Astrocyte of the spinal cord (primary cell): Measurements from ENCODE around the gene ITGB1BP2.
"Not testable (repeated sequence)": the region's sequence is repeated elsewhere in the genome, so short reads cannot be mapped to it uniquely, and the experiment has no call there.

Experiments used
- DNase-seq: peaks from one replicate; pipeline ENCODE4 v3.0.0; 2011; ENCODE audit warnings: low read depth, low spot score
- H3K4me3 ChIP-seq: 2 replicates; pipeline ENCODE4 v1.5.1; 2011; ENCODE audit warnings: low read depth, mild to moderate bottlenecking, low read length, moderate library complexity
- in situ Hi-C: cut with HindIII; loops from 2 replicates; pipeline ENCODE4 v1.10.0; 2017; ENCODE audit warnings: low sequenced_read_pairs
- TF ChIP-seq, protein P1 (sequence below): IDR thresholded peaks from 2 replicates; pipeline ENCODE4 v1.5.1; 2012; ENCODE audit warnings: low read depth, mild to moderate bottlenecking, low read length, inconsistent platforms

ITGB1BP2 gene

DNA sequence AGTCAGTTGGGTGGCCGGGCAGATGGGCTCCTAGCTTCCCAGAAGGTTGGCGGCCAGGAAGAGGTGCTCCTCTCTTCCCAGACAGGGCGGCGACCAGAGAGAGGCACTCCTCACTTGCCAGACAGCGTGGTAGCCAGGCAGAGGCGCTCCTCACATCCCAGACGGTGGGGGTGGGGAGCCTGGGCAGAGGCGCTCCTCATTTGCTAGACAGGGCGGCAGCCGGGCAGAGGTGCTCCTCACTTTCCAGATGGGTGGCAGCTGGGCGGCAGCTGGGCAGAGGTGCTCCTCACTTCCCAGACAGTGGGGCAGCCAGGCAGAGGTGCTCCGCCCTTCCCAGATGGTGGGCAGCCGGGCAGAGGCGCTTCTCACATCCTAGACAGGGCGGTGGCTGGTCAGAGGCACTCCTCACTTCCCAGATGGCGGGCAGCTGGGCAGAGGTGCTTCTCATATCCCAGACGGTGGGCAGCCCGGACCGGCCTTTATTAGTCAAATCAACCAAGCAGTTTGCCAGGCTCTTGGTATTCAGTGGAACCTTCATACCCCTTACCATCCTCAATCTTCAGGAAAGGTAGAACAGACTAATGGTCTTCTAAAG is 31.7 kb upstream of the ITGB1BP2 start:
- no peak for DNase-seq
- H3K4me3 ChIP-seq: no peak overlapping the region
- TF ChIP-seq, protein P1, sequence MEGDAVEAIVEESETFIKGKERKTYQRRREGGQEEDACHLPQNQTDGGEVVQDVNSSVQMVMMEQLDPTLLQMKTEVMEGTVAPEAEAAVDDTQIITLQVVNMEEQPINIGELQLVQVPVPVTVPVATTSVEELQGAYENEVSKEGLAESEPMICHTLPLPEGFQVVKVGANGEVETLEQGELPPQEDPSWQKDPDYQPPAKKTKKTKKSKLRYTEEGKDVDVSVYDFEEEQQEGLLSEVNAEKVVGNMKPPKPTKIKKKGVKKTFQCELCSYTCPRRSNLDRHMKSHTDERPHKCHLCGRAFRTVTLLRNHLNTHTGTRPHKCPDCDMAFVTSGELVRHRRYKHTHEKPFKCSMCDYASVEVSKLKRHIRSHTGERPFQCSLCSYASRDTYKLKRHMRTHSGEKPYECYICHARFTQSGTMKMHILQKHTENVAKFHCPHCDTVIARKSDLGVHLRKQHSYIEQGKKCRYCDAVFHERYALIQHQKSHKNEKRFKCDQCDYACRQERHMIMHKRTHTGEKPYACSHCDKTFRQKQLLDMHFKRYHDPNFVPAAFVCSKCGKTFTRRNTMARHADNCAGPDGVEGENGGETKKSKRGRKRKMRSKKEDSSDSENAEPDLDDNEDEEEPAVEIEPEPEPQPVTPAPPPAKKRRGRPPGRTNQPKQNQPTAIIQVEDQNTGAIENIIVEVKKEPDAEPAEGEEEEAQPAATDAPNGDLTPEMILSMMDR: no peak
- in situ Hi-C loops: no loop called here

DNA sequence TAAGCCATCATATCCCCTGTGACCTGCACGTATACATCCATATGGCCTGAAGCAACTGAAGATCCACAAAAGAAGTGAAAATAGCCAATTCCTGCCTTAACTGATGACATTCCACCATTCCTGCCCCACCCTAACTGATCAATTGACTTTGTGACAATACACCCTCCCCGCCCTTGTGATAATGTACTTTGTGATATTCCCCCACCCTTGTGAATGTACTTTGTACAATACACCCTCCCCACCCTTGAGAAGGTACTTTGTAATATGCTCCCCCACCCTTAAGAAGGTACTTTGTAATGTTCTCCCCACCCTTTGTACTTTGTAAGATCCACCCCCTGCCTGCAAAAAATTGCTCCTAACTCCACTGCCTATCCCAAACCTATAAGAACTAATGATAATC is 29.2 kb upstream of the ITGB1BP2 start:
- DNase-seq, in situ Hi-C loops: not testable (repeated sequence)

GRCh38 chrX:71281300-71281699 is 20.2 kb upstream of the ITGB1BP2 start:
- H3K4me3 ChIP-seq, in situ Hi-C loops, DNase-seq: not testable (repeated sequence)

More for the DNA sequence above, 29.2 kb upstream of the ITGB1BP2 start:
- H3K4me3 ChIP-seq: not testable (repeated sequence)

DNA sequence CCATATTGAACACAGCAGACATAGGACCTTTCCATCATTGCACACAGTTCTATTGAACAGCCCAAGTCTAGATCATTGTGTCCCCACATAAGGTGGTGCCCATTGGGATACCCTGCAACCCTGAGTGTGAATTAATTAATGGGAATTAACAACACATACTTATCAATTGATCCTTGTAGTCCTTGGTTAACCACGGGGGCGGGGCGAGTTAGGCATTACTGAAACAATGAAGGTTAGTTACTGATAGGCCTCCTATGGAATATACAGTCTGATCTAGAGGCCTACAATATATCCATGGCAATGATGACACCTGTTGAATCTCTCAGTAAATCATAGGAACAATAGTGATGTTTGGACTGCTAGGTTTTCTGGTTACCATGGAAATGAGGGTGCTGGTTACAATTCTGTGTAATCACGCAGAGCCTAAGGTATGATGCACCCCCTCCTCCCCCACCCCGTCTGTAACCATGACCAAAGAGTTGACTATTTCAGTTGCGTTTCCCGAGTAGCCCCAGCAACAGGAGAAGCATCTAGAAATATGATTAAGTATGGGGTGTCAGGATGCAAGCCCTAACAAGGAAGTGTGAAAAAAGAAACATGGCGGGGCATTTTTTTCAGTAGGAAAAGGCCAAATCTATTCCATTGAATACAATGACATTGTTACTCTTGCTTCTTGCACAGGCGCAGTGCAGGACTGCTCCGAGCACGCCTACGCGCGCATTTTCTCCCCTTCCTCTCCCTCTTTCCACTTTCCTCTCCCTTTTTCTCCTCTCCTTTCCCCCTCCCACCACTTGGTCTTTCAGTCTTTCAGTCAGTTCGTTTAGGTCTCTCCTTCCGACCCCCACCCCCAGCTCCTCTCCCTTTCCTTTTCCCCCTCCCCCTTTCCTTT is 18.8 kb upstream of the ITGB1BP2 start:
- TF ChIP-seq, protein P1: no peak
- no peak for DNase-seq
- in situ Hi-C loops: no loop called here
- peak overlapping the region; percentile 43 for H3K4me3 ChIP-seq

DNA sequence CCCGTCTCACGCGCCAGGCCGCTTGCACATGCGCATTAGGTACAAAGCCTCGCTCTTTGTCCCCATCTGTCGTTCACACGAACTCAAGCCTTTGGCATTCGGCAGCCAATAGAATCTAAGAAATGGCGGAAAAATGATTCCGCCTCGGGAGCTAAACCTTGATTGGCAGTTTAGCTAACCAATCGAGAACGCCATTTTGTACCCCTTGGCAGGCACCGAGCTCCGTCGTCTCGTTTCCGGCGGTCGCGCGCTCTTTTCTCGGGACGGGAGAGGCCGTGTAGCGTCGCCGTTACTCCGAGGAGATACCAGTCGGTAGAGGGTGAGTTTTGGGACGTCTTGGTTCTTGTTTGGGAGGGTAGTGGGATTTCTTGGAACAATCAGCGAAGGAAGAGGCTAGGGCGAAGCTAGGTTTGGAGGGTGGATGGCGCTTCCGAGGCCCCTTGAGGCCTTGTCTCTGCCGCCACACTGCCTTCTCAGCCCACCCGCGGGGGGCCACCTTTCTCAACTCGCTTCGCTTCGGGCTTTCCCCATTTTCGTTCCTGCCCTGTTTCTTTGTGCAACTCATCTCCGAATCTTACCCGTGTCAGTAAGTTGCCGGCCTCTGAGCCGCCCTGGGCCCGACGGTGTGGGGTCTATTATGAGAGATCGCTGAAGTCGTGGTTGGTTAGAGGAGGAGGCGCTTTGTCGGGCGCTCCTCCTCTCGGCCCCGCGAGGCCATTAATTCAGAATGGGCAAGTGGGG is 18.0 kb upstream of the ITGB1BP2 start, which contains the start of gene NONO:
Gene NONO (plus strand): TSS at position 233 of the 741 bp plus-strand sequence. CDS start 7,003 bp downstream, outside the sequence.
- TF ChIP-seq, protein P1: no peak
- in situ Hi-C loops: no loop called here
- peak; percentile 98 for DNase-seq
- peak within 1 kb of the TSS; percentile 69 for H3K4me3 ChIP-seq

- H3K4me3 ChIP-seq: peak overlapping the region; percentile 69
- TF ChIP-seq, protein P1: no peak
- in situ Hi-C loops: no loop called here
- DNase-seq: no peak
Observed at GRCh38 chrX:71285929-71286328, 15.6 kb upstream of the ITGB1BP2 start.

DNA sequence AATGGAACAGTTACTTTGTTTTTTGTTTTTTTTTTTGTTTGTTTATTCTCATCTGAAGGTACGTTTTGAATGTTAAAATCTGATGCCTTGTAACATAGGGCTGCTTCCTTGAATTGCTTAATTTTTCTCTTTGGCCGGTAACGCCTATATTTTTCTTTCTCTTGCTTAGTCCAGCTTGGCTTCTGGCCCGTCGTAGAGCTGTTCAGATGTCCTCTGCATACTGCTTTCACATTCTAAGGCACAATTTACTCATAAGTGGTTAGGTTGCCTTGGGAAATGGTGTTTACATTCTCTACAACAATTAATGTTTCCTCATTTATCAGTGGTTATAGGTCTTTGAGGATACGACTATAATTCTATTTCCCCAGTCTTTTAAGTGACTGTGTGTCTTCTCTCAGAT is 10.2 kb upstream of the ITGB1BP2 start:
- DNase-seq: no peak
- H3K4me3 ChIP-seq: no peak overlapping the region
- in situ Hi-C loops: no loop called here
- TF ChIP-seq, protein P1: no peak
